HepG2 (cell line): ENCODE results near the gene FBF1. TPM values are rescaled to one million over a fixed set of nuclear protein-coding genes. Genes with fewer than 3 reads are reported as not detected.

Experiments
- CHD2 ChIP-seq: IDR thresholded peaks from 2 replicates; pipeline ENCODE4 v1.6.1; 2011; ENCODE audit warnings: low read depth, low read length, improper control_type of control experiment
- MED8 ChIP-seq: sonication (generic); formaldehyde crosslinking; IDR thresholded peaks from 2 replicates; pipeline ENCODE4 v1.8.1; 2023; ENCODE audit warnings: mild to moderate bottlenecking, missing genetic modification reagents; ENCODE audit not compliant: insufficient replicate concordance
- U2AF1 ChIP-seq: fragments of 200-400 bp; formaldehyde crosslinking; optimal IDR thresholded peaks from 2 replicates; pipeline ENCODE3; 2017; ENCODE audit warnings: mild to moderate bottlenecking, low read depth, low read length
- polyA plus RNA-seq, 8 experiments: library from polyadenylated mRNA; depleted of rRNA in 3 of 8; stranded (reverse) in 7 of 8; unstranded in 1 of 8; fragments of >200 nt; fragmentation: Illumina TruSeq in 4 of 8; extraction: Trizol in 4 of 8; gene quantifications; 2 replicates each; pipeline versions ENCODE4 v1.2.1 to v1.2.3, GENCODE V29; 2011 to 2016; ENCODE audit warnings: low read depth in 4 of 8, missing spikeins in 1 of 8, mixed read lengths in 1 of 8; ENCODE audit not compliant: insufficient read depth in 1 of 8
- total RNA-seq, 5 experiments: library from RNA; depleted of rRNA; stranded (reverse); fragments of >200 nt; fragmentation: Illumina TruSeq; extraction: Trizol; gene quantifications; 2 replicates each; pipeline ENCODE4 v1.2.3, GENCODE V29; 2016; ENCODE audit warnings: low read depth in 1 of 5
- TF ChIP-seq, protein P1 (sequence below), 2 experiments: sonication (generic) in 1 of 2; formaldehyde crosslinking in 1 of 2; IDR thresholded peaks; 2 replicates each; pipeline versions ENCODE4 v1.6.1 to v1.9.0; 2014 to 2022; ENCODE audit warnings: antibody characterized with exemption in 1 of 2, borderline replicate concordance in 1 of 2, inconsistent platforms in 1 of 2, low read depth in 1 of 2, missing genetic modification reagents in 1 of 2
- TF ChIP-seq, protein P2 (sequence below): sonication (generic); formaldehyde crosslinking; IDR thresholded peaks from 2 replicates; pipeline ENCODE4 v1.8.1; 2023; ENCODE audit warnings: mild to moderate bottlenecking, missing genetic modification reagents
- TF ChIP-seq, protein P3 (sequence below), 2 experiments: sonication (generic) in 1 of 2; formaldehyde crosslinking in 1 of 2; IDR thresholded peaks; 2 replicates each; pipeline versions ENCODE4 v1.4.0 to v1.6.1; 2016 to 2020; ENCODE audit warnings: borderline replicate concordance in 1 of 2, low read depth in 1 of 2, mild to moderate bottlenecking in 1 of 2, missing genetic modification reagents in 1 of 2
- TF ChIP-seq, protein P4 (sequence below): sonication (generic); formaldehyde crosslinking; IDR thresholded peaks from 2 replicates; pipeline ENCODE4 v1.9.0; 2021; ENCODE audit warnings: missing genetic modification reagents, borderline replicate concordance
- TF ChIP-seq, protein P5 (sequence below): sonication (generic); formaldehyde crosslinking; IDR thresholded peaks from 2 replicates; pipeline ENCODE4 v1.8.1; 2022; ENCODE audit warnings: low read depth, mild to moderate bottlenecking, missing genetic modification reagents

Gene FBF1
- total and polyA plus RNA-seq, 2 of the 13 experiments (the other 11 are each of a cell fraction or from before 2014, with no cell fraction given), result 2.4 to 8.1 TPM

DNA sequence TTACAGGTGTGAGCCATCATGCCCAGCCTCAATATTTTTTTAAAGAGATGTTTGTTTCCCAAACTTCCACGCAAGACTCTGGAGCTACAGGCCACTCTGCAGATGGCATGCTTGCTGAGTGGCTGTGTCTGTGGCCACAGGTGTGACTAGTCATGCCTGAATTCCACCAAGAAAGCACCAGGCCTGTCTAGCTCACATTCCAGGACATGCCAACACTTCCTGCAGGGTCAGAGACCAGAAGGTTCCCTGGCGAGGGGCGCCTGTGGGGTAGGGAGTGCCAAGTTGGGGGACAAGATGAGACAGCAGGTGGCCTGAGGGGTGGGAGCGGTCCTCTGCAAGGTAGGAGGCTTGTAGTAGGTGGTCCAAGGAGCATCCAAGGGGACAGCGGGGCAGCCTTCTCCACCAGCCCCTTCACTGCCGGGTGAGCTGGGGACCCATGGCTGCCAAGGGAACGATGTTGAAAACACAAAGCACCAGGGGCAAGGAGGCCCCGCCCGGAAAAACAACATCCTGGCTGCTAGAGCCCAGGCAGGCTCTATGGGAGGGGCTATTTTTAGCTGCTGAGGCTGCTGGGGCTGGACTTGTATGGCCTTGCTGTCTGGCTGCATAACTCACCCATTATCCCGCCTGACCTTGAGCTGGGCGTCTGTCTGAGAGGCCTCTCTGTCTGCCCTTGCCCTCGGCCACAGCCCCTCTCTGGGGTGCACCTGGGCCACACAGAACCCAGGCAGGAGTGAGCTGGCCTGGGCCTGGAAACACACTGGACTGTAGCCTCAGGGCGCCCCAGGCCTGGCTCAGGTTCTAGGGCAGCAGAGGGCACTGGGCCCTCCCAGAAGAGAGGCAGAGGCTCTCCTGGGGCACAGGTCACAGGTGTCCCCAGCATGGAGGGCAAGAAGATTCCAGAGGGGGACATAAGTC is 68.1 kb downstream of the FBF1 start (continued):
- TF ChIP-seq, protein P1, sequence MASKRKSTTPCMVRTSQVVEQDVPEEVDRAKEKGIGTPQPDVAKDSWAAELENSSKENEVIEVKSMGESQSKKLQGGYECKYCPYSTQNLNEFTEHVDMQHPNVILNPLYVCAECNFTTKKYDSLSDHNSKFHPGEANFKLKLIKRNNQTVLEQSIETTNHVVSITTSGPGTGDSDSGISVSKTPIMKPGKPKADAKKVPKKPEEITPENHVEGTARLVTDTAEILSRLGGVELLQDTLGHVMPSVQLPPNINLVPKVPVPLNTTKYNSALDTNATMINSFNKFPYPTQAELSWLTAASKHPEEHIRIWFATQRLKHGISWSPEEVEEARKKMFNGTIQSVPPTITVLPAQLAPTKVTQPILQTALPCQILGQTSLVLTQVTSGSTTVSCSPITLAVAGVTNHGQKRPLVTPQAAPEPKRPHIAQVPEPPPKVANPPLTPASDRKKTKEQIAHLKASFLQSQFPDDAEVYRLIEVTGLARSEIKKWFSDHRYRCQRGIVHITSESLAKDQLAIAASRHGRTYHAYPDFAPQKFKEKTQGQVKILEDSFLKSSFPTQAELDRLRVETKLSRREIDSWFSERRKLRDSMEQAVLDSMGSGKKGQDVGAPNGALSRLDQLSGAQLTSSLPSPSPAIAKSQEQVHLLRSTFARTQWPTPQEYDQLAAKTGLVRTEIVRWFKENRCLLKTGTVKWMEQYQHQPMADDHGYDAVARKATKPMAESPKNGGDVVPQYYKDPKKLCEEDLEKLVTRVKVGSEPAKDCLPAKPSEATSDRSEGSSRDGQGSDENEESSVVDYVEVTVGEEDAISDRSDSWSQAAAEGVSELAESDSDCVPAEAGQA (IDR thresholded peaks at IDR 0.05; ENCODE audit: low read depth), result peak; percentile 57
- TF ChIP-seq, protein P1 (CRISPR knock-in tag; IDR thresholded peaks at IDR 0.05; ENCODE audit: borderline replicate concordance), result no peak
- TF ChIP-seq, protein P2, sequence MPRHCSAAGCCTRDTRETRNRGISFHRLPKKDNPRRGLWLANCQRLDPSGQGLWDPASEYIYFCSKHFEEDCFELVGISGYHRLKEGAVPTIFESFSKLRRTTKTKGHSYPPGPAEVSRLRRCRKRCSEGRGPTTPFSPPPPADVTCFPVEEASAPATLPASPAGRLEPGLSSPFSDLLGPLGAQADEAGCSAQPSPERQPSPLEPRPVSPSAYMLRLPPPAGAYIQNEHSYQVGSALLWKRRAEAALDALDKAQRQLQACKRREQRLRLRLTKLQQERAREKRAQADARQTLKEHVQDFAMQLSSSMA (CRISPR knock-in tag), result peak; percentile 96
- TF ChIP-seq CHD2, result no peak
- no peak for TF ChIP-seq U2AF1
- peak; percentile 25 for TF ChIP-seq MED8
- TF ChIP-seq, protein P3, sequence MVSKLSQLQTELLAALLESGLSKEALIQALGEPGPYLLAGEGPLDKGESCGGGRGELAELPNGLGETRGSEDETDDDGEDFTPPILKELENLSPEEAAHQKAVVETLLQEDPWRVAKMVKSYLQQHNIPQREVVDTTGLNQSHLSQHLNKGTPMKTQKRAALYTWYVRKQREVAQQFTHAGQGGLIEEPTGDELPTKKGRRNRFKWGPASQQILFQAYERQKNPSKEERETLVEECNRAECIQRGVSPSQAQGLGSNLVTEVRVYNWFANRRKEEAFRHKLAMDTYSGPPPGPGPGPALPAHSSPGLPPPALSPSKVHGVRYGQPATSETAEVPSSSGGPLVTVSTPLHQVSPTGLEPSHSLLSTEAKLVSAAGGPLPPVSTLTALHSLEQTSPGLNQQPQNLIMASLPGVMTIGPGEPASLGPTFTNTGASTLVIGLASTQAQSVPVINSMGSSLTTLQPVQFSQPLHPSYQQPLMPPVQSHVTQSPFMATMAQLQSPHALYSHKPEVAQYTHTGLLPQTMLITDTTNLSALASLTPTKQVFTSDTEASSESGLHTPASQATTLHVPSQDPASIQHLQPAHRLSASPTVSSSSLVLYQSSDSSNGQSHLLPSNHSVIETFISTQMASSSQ (IDR thresholded peaks at IDR 0.05; ENCODE audit: low read depth), result no peak; the same call in 1 of the 2 replicates
- TF ChIP-seq, protein P3 (CRISPR knock-in tag; IDR thresholded peaks at IDR 0.05; ENCODE audit: borderline replicate concordance), result peak; percentile 88
- TF ChIP-seq, protein P4, sequence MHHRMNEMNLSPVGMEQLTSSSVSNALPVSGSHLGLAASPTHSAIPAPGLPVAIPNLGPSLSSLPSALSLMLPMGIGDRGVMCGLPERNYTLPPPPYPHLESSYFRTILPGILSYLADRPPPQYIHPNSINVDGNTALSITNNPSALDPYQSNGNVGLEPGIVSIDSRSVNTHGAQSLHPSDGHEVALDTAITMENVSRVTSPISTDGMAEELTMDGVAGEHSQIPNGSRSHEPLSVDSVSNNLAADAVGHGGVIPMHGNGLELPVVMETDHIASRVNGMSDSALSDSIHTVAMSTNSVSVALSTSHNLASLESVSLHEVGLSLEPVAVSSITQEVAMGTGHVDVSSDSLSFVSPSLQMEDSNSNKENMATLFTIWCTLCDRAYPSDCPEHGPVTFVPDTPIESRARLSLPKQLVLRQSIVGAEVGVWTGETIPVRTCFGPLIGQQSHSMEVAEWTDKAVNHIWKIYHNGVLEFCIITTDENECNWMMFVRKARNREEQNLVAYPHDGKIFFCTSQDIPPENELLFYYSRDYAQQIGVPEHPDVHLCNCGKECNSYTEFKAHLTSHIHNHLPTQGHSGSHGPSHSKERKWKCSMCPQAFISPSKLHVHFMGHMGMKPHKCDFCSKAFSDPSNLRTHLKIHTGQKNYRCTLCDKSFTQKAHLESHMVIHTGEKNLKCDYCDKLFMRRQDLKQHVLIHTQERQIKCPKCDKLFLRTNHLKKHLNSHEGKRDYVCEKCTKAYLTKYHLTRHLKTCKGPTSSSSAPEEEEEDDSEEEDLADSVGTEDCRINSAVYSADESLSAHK (CRISPR knock-in tag), result no peak
- TF ChIP-seq, protein P5, sequence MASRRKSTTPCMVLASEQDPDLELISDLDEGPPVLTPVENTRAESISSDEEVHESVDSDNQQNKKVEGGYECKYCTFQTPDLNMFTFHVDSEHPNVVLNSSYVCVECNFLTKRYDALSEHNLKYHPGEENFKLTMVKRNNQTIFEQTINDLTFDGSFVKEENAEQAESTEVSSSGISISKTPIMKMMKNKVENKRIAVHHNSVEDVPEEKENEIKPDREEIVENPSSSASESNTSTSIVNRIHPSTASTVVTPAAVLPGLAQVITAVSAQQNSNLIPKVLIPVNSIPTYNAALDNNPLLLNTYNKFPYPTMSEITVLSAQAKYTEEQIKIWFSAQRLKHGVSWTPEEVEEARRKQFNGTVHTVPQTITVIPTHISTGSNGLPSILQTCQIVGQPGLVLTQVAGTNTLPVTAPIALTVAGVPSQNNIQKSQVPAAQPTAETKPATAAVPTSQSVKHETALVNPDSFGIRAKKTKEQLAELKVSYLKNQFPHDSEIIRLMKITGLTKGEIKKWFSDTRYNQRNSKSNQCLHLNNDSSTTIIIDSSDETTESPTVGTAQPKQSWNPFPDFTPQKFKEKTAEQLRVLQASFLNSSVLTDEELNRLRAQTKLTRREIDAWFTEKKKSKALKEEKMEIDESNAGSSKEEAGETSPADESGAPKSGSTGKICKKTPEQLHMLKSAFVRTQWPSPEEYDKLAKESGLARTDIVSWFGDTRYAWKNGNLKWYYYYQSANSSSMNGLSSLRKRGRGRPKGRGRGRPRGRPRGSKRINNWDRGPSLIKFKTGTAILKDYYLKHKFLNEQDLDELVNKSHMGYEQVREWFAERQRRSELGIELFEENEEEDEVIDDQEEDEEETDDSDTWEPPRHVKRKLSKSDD, result peak; percentile 78
